Fibroblast of pulmonary artery (primary cell): Measurements from ENCODE around the gene RPTOR.

Experiments
- DNase-seq: peaks from one replicate; pipeline ENCODE4 v3.0.0-alpha.2; 2010; ENCODE audit warnings: low read depth
- H3K4me3 ChIP-seq: replicated peaks from 2 replicates; pipeline ENCODE4 v1.5.1; 2011; ENCODE audit warnings: low read depth, mild to moderate bottlenecking, control low read depth, low read length, moderate library complexity
- TF ChIP-seq, protein P1 (sequence below): IDR thresholded peaks from 2 replicates; pipeline ENCODE4 v1.5.1; 2011; ENCODE audit warnings: mild to moderate bottlenecking, control low read depth, low read length, inconsistent platforms; ENCODE audit errors: missing control alignments

The RPTOR gene

DNA sequence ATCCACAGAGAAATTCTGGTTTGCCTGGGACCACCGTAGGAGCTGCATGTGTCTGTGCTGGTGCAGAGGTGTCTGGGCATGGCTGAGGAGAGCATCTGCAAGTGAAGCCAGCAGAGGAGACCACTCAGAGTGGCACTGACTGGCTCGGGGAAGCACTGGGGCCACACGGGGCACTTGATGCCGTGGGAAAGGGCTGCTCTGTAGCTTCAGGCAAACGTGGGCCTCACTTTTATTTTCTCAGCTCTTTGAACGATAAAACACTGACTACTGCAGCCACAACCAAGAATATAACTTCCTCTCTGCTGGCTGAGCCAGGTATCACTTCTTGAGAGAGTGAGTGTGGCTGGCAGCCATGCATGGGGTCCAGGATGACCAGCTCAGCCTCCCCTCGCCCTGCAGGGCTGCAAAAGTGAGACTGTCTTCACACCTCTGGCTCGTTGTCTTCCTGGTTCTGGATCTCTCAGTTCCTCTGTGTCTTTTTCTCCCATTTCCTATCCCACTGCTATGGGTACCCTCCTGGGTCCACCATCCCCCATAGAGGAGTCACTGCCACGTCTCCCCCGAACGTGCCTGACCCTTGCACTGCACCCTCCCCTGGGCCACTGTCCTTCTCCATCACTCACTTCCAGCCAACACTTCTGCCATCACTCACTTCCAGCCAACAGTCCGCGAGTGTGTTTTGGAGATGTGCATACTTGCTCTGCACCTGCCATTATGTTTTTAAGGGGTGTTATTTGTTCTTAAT is 245.6 kb downstream of the RPTOR start:
- DNase-seq: peak; percentile 14
- no peak overlapping the region for H3K4me3 ChIP-seq
- TF ChIP-seq, protein P1, sequence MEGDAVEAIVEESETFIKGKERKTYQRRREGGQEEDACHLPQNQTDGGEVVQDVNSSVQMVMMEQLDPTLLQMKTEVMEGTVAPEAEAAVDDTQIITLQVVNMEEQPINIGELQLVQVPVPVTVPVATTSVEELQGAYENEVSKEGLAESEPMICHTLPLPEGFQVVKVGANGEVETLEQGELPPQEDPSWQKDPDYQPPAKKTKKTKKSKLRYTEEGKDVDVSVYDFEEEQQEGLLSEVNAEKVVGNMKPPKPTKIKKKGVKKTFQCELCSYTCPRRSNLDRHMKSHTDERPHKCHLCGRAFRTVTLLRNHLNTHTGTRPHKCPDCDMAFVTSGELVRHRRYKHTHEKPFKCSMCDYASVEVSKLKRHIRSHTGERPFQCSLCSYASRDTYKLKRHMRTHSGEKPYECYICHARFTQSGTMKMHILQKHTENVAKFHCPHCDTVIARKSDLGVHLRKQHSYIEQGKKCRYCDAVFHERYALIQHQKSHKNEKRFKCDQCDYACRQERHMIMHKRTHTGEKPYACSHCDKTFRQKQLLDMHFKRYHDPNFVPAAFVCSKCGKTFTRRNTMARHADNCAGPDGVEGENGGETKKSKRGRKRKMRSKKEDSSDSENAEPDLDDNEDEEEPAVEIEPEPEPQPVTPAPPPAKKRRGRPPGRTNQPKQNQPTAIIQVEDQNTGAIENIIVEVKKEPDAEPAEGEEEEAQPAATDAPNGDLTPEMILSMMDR: no peak

DNA sequence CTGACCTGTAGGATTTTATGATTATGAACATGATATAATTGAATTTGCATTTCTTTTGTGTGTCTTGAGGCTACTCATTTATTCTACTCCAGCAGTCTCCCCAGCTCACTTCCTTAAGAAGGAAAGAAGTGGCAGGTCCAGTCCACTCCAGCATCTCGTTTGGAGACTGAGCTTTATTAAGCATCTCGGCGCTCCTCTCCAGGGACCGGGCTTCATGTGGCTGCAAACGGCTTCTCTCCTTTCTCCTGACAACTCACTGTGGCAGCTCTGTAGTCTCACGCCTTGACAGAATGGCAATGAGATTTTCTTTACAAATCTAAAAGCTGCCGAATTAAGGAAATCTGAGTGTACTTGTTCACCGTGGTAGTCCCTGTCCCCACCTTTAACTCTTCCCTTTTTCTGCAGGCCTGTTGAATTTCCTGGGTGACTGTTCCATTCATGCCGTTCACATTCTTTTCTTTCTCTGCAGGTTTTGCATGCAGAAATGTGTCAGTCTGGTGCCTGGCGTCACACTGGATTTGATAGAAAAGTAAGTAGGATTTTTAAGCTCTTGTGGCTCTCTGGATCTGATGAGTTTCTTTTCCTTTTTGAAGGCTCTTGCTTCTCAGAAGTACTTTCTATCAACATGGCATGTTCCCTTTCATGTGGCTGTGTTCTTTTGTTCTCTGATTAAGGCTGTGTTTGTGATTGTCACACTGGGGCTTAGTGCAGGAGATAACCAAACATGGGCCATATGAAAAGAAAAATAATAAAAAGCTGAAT is 246.5 kb downstream of the RPTOR start:
- no peak overlapping the region for H3K4me3 ChIP-seq
- no peak for DNase-seq

DNA sequence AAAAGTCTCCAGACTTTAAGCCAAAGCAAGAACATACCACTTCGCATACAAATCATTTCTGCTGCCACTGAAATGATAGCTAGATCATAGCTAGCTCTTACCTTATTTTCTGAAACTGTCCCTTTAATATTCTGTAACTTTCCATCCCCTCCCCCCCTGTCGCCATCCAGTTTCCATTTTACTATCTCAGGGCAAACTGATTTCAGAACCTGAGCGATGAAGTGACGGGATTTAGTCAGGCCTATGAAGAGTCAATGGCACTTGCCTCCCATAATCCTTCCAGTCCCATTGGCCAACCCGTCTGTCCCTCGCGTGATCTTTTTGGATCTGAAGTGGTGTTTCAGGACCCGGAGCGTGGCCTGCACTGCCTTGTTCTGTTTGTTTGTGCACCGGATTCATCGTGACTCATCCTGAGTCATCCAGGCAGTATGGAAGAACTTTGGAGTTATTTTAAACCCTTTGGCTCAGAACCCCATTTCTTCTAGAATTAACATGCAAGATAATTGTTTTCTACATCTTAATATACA is 247.2 kb downstream of the RPTOR start:
- peak; percentile 96 for DNase-seq
- TF ChIP-seq, protein P1: no peak
- H3K4me3 ChIP-seq: no peak overlapping the region

More for the DNA sequence above, 246.5 kb downstream of the RPTOR start:
- TF ChIP-seq, protein P1: no peak

DNA sequence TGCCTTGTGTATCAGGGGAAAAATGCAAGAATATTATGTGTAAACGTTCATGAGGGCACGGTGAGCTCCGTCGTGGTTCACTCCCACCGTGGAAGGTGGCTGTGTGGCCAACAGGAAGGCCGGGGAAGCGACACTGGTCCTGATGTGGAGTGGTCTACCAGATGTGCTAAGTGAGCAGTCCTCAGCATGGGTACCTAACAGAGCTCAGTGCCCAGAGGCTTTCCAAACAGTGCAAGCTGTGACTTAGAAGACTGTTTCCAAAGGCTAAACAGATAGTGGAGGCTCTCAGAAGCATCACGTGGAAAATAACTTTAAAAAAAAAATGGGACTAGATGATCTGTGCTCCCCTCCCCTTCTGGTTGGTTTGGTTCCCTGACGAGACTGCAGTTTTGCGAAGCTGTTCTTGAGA is 247.7 kb downstream of the RPTOR start:
- TF ChIP-seq, protein P1: no peak
- DNase-seq: peak; percentile 17
- no peak overlapping the region for H3K4me3 ChIP-seq

DNA sequence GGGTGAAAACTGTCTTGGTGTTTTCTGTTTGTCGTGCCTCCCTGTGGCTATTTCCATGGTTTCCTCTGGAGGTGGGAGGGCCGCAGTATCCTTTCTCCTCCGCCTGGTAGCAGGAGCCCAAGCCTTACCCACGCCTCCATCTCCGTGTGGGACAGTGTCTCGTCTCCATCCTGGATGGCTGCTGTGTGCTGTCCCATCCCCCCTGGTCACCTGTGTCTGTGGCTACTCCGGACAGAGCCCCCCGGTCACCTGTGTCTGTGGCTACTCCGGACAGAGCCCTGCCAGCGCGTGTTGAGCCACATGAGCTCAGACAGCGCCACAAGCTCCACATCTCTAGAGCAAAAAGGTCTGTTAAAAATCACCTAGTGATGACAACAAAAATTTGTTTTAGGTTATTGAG is 248.8 kb downstream of the RPTOR start:
- H3K4me3 ChIP-seq: no peak overlapping the region
- TF ChIP-seq, protein P1: no peak
- no peak for DNase-seq

DNA sequence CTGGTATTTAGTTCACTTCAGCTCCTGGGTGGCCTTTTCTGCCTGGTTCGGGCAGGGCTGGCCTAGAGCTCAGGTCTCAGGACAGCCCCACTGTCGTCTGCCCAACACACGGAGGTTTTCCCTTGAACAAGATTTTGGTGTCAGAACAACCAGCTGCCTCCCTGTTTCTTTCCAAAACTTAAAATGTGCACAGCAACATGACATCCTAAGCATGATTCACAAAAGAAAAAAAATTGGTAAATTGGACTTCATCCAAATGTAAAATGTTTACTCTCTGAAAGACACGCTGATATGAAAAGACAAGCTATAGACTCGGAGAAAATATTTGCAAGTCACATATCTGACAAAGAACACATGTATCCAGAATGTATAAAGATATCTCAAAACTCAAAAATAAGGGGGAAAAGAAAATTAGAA is 249.2 kb downstream of the RPTOR start:
- TF ChIP-seq, protein P1: no peak
- peak; percentile 76 for DNase-seq
- H3K4me3 ChIP-seq: no peak overlapping the region
